ENCODE data around the gene ESYT2.

DNA sequence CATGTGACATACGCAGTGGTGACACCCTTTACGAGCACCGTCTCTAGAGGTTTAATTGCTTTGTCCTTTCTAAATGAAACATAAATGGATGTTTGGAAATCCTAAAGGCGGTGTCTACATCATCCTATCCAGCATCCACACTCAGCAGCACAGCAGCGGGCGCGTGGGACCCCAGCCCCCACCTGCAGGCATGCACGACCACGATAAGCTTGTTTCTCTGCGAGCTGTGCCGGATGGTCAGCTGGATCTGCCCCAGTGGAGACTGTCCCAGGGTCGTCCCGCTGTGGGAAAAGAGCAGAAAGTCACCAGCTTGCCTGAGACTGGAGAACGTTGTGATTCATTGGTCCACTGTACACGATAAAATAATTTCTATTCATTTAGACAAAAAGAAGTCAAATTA lies 90.5 kb downstream of the ESYT2 start:
- TF ChIP-seq, protein P1, sequence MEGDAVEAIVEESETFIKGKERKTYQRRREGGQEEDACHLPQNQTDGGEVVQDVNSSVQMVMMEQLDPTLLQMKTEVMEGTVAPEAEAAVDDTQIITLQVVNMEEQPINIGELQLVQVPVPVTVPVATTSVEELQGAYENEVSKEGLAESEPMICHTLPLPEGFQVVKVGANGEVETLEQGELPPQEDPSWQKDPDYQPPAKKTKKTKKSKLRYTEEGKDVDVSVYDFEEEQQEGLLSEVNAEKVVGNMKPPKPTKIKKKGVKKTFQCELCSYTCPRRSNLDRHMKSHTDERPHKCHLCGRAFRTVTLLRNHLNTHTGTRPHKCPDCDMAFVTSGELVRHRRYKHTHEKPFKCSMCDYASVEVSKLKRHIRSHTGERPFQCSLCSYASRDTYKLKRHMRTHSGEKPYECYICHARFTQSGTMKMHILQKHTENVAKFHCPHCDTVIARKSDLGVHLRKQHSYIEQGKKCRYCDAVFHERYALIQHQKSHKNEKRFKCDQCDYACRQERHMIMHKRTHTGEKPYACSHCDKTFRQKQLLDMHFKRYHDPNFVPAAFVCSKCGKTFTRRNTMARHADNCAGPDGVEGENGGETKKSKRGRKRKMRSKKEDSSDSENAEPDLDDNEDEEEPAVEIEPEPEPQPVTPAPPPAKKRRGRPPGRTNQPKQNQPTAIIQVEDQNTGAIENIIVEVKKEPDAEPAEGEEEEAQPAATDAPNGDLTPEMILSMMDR (conservative IDR thresholded peaks at IDR 0.05), result no peak
- TF ChIP-seq EZH2 (IDR thresholded peaks at IDR 0.05; ENCODE audit: low read depth), result no peak
